ENCODE data around the gene GRIK2.

GRIK2 gene

DNA sequence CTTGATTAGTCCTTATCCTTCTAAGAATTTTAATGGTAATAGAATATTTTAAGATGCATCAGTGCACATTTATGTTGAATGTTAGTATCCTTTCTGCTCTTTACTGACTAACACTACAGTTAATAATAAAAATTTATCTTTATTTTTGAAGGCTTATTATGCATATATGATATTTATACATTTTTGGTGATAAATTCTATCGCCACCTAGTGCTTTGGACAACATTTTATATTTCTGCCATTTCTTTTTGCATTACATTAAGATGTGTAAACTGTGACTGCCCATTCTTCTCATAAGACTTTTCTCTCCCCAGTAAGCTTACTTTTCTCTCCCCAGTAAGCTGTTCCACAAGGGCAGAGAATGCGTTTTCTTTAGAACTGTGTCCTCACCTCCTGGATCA, 252.3 kb downstream of the GRIK2 start:
- no peak for DNase-seq

DNA sequence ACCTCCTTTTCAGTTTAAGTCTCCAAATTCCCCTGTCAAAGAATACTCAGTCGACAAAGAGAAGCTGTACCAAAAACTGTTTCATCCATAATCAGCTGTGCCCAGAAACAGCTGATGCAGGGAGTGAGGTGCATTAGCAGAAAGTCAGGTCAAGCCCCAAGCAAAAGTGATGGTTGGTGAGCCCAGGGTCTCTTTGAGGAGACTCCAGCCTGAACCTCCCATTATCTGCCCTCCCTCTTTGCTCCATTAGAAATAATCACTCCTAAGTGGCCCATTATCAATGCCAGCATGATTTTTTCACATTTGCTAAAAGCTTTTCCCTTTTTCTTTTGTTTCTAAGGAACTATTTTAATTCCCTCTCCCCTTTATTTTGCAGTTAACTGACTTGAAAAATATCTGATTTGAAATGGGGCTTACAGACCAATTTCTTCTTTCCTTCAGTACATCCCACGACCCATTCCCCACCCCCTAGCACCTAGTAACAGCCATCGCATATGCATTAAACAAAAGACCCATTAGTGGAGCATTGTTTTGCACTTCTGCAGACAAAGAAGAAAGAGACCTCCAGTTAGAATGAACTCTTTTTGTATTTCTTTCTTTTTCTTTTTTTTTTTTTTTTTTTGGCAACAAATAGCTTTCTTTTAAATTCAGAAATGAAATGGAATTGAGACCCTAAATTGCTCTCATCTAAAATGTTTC, 257.0 kb downstream of the GRIK2 start:
- DNase-seq, result no peak

DNA sequence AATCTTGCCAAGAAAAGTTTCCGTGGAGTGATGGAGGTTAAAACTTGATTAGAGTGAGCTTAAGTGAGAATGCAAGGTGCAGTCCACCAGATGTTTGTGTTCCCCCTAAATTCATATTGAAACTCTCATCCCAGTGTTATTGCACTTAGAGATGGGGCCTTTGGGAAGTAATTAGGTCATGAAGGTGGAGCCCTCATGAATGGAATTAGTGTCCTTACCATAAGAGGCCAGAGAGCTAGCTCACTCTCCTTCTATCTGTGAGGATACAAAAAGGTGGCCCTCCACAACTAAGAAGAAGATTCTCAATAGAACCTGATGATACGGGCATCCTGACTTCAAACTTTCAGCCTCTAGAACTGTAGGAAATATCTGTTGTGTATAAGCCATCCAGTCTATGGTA, 258.6 kb downstream of the GRIK2 start:
- no peak for DNase-seq

DNA sequence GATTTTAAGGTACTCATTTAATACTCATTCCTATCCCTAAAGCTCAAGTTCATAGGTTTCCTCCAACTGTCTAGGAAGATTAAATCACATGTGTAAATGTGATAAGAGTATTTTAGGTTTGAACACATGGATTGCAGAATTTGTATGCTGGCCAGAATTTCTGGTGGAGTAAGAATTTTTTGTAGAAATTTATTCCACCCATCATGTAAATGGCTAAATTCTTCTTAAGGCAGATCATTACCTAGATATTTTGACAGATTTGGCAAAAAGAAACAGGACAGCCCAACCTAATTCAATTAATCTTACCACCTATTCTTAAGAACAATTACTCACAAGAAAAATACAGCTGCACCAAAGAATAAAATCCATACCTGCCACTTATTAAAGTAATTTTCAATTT, 261.6 kb downstream of the GRIK2 start:
- no peak for DNase-seq

DNA sequence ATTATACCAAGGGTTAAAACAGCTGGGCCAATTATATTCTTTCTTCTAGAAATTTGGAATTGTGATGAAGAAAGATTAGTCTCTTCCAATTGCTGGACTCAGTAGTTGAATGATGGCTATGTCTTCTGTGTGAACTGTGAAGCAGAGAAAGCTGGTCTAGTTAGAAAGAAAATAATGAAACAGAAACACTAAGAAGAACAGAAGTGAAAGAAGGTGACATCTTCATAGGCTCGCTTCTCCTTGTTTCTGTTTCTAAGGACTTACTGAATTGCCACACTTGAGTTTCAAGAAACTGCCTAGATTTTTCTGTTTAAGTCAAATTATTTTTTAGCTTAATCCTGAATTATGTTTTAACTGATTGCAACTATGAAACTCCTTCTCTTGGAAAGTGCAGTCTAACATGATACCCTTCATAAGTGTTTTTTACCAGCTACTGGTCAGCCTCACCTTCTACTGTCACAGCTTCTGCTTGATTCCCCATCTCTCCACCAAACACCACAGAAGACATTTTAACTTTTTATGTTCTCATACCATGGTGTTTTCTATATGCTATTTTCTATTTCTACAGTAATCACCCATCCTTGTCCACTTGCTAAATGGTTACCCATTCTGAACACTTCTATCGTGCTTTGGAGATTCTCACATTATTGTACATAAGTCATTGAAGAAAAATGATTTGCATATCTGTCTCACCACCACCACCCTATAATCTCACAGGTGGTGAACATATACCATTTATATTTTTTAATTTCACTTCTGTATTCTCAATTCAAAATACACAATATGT, 268.8 kb downstream of the GRIK2 start:
- DNase-seq, result no peak

DNA sequence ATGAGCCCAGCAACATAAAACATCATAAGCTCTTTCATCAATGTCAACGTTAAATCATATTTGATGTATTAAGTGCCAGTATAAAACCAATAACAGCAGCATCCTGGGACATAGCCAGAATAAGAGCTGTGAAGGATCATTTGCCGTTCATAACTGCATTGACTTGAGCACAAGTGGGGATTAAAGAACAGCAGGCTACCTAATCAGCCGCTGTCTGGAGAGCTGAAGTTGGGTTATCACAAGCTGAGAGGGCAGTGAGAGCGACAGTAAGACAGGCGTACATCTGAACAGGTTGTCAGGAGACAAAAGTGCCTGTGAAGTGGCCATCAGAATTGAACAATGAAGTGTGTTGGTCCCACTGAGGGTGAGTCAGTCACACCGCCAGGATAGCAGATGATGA, 269.6 kb downstream of the GRIK2 start:
- DNase-seq, result no peak

DNA sequence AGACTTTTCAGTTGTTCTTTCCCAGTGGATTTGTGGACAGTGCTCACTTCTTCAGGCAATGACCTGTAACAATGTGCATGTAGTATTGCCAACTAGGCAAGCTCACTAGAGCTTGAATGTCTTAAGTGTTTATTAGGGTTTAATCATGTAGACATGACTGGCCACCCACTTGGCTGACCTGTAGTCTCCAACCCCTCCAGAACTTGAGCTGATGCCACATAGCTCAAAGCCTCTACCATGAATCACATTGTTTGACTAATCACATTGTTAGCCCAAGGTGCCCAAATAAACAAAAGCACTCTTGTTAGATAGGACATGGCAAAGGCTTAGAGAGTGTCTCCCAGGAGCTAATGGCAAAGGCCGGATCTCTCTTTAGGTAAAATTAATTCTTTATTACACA, 272.7 kb downstream of the GRIK2 start:
- no peak for DNase-seq

DNA sequence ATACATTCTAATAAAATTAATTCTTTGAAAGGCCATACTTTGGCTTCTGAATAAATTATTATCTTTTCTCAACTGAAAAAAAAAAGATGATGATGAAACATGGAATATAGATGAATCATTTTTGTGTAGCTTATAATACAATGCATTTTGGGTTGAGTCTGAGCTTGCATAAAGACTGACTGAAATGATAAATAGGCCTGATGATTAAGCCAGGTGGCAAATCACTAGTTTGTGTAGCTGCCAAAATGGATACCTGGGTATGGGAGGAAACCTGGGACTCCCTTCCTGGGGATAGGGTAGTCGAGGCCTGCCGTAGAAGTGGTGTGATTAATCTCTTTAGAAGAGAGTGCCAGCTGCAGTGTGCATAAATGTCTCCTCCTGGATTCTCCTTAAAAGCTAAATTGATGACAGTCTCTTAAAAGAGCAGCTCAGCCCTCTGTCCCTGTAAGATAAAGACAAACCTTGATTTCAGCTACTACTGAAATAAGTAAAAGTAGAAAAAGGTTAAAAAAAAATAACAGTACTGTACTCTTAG, 275.1 kb downstream of the GRIK2 start:
- no peak for DNase-seq

DNA sequence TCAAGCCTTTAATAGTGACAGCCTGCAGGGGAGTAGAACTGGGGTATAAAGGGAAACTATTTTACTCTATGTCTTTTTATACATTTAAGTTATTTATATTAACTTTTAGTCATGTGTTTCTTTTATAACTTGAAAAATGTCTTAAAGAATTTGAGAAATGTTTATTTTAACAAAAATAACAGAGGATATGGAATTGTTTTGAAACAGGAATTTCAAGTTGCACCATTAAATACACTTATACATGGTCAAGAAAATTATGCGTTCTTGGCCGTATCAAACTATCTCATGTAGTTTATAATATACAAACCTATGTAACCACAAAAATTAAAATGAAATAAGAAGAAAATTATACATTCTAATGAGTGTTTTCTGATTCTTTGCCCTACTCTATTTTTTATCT, 282.7 kb downstream of the GRIK2 start:
- no peak for DNase-seq

DNA sequence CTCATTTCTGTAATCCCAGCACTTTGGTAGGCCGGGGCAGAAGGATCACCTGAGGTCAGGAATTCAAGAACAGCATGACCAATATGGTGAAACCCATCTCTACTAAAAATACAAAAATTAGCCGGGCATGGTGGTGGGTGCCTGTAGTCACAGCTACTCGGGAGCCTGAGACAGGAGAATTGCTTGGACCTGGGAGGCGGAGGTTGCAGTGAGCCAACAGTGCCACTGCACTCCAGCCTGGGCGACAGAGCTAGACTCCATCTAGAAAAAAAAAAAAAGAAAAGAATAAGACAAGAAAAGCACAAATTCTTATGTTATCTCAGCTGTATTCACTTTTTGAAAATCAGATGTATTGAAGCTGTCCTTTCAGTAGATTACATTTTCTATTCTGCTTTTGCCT, 289.4 kb downstream of the GRIK2 start:
- DNase-seq, result no peak

DNA sequence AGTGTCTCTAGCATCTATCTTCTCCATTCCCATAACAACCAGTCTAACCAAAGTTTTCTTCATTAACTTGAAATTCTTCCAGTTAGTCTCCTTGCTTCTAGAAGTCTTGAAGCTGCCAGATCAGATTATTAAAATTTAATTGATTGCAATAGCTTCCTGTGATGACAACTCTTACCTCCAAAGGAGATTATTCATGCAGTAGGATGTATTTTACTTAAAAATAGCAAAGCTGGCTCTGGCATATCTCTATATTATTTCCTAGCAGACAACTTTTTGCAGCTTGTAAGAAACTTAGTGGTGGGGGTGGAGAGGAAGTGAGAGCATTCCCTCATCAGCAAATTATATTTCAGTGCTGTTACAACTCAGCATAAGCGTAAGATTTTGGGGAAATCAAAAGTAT, 290.4 kb downstream of the GRIK2 start:
- no peak for DNase-seq

DNA sequence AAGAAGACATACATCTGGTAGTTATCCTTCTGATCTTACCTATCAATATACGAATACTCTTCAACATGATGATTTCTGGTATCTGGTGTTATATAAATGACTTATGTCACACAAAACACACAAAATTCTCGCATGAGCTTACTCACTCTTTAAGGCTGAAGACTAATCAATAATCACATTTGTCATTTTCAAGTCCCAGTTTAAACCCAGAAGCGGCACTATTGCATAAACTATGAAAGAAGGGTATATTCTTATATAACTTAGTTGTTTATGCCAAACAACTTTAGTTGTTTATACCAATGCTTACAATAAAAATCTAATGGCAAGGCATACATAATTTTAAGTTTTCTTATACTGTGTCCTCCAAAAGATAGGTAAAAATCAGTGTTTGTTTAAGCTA, 293.1 kb downstream of the GRIK2 start:
- no peak for DNase-seq

DNA sequence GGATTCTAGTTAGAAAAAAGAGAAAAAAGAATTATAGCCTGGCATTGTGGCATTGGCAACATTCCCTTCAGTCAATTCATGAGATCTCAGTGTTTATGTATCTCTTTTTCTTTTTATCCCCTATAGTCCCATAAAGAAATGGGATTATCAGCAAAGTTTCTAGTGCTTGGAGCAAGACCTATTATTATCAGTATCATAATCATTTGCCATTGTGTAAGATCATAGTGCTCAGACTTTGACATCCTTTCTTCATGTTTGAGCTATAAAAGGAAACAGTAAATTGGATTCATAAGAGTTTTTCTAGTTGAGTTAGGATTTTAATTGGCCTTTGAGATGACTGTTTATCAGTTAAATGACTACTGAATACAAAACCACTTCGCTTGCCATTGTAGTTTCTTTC, 295.6 kb downstream of the GRIK2 start:
- DNase-seq, result no peak

DNA sequence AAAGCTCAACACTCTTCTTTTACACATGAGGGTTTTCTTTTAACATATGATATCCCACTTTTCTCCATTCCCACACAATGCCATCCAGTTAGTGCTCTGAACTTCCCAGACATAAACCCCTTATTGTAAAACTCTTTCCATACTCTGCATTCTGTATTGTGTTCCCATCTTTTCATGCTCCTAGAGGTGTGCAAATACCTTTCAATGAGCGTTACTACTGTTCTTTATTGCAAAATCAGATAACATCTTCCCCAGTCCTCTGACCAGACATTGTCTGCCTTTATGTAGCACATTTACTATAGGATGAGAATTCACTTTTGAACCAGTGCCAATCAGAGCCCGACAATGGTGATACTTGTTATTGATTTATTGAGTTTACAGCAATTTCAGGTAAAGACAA, 296.2 kb downstream of the GRIK2 start:
- no peak for DNase-seq

DNA sequence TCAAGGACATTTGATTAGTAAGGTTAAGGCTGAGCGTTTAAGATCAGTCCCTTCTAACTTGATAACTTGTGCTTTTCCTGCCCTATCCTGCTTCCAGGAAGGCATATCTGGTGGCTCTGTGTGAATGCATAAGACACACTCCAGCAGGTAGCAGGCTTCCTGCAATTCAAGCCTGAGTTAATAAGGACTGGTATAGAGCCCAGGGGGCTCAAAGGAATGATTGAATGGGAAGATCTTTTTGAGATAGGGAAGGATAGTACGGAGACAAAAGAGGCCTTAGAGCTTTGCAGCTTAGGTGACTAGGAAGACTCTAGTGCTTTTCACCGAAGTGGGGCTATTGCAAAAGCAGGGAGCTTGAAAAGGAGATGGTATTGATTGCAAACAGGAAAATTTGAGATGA, 307.1 kb downstream of the GRIK2 start:
- no peak for DNase-seq

DNA sequence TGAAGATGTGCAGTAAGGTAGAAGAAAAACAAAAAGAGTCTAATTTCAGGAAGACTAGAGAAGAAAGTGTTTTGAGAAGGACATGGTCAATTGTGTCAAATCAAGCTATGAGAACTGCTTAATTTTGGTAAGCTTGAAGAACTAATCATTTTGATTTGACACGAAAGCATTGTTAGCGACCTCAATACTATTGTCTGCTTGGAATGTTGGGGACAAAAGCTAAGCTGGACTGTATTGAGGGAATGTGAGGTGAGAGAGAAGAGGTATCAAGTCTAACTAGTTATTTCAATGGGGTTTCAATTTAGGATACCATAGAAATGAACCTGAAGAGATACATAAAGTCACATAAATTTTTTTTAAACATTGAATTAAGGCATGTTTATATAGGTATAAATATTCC, 309.8 kb downstream of the GRIK2 start:
- no peak for DNase-seq

DNA sequence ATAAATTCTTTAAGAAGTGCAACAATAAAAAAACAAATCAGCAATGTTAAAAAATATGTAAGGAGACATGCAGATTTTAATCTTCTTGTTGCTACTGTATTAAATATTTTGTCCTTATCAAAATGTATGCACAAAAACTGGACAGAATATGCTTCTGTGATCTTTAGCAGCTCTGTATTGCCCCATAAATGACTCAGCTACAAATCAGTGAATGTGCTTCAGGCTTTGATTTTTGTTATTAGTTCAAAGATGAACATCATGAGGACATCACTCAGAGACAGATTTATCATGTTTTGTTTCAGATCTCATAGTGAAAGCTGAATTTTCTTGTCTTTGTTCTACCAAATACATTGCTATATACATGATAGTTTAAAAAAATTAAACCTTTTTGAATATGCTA, 312.4 kb downstream of the GRIK2 start:
- no peak for DNase-seq

DNA sequence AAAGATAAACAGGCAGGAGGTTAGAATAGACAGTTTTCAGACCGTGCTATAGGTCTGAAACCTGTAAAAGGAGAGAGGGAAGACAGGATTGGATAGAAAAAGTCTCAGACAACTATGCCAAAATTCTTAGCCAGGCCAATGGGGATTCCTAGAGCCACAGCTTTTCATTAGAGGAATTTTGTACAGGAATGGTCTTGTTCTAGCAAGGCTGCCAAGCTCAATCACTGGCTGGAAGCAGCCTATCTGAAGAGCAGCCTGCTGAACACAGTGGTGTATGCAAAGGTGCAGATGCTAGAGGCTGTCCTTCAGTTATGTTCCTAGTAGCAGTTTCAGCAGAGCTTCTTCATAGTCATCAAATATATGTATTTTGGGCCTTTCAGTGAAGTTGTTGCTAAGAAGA, 313.1 kb downstream of the GRIK2 start:
- no peak for DNase-seq

DNA sequence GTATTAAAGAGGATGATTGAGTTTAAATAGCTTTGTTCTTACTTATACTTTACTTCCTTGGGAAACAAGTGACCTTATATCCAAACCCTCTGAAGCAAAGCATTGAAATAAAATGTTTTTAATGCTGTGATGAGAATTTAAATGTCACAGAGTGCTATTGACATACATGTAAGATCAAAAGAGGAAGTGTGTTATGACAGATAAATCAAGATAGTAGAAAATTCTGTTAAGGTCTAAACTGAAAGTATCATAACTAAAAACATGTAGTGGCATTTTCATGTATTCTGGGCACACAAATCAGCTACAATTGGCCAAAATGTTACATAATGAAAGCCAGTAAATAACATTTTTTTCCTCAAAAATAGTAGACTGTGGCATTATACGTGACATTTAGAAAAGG, 318.0 kb downstream of the GRIK2 start:
- no peak for DNase-seq

DNA sequence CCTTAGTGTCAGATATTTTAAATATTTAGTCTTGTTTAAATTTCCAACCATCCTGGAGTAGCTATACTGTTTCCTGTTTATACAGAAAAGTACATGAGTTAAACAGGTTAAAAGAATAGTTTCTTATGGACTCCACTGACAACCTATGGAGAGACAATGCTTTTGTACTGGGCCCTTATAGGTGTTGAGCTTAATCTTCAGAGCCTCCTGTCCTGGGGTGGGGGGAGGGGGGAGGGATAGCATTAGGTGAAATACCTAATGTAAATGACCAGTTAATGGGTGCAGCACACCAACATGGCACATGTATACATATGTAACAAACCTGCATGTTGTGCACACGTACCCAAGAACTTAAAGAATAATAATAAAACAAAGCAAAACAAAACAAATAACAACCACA, 322.9 kb downstream of the GRIK2 start:
- no peak for DNase-seq

DNA sequence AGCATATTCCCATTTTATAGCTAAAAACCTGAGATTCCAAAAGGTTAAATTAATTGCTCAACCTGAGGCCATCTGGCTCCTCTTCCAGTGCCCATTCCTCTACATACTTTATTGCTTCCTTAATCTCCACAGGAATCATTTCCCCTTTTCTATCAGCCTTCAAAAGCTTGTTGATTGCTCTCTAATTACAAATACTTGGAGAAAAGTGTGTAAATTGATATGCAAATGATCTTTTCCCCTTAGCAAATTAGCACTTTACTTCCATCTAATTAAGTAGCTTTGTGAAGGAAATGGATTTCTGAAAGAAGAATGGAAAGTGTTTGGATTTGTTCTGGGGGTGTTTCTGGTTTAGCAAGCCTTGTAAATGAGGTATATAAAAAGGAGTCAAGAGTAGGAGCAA, 323.3 kb downstream of the GRIK2 start:
- DNase-seq, result no peak

DNA sequence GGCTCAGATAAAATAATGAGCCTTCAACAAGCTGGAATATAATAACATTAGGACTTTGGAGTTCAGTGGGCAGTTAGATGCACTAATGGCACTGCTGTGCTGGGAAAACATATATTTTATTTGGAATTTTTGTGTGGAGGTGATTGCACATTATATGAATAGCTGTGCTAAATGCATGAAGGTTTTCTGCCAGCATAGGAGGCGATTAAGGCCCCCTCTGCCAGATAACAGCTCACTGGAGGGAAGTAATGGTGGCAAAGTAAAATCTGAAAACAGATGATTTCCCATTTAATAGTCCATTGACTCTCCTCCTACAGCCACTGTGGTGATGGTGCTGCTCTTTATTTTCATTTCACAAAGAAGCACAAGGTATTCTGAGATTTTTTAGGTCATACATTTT, 326.0 kb downstream of the GRIK2 start:
- no peak for DNase-seq

DNA sequence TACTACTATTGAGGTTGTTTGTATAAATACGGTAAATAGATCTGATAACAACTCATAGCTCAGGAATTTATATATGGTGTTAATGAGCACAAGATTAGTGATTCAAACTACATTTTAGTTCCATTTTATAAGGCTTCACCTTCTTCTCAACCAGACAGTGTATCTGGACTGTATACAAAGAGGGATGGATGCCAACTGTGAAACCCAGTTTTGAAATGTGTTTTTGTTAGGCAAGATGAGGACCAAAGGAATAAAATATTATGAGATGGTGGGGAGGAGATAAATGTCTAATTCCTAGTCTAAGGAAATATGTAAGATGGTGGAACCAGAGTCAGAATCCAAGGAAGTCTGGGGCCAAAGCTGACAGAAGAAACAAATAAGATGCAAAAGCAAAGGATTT, 329.0 kb downstream of the GRIK2 start:
- DNase-seq, result no peak

DNA sequence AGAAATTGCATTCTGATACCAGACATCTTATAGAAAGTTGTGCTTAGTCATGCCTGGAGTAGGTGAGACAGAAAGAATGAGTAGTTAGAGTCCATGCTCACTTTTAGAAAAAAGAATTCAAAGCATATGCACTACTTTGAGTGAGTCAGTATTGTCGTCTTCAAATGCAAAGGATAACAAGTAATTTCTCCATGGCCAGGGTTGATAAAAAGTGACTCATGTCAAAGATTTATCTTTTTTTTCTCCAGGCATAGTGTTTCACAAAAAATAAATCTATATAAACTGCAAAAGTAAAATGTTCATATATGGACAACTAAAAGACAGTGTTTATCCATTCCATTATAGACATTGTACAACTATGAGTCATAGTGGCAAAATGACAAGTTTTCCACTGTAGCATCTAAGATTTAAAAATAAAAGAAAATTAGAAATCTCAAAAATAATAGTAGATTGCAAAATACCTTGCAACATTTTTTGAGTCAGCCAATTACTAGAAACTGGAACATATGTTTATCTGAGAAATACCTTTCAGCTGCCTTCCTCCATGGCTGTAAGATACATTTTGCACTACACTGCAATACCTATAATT, 329.6 kb downstream of the GRIK2 start:
- no peak for DNase-seq

All from stimulated activated CD4-positive, alpha-beta T cell treated with anti-CD3 and anti-CD28 coated beads, Interleukin-4, amount 100 ng/mL, for 4 hours (primary cell).